Brain microvascular endothelial cell (primary cell): ENCODE results near the gene SEL1L3.

Source experiments
- DNase-seq: peaks from one replicate; pipeline ENCODE4 v3.0.0-alpha.2; 2020
- H3K27ac ChIP-seq: fragments of 250-450 bp; sonication (Bioruptor Pico); 2 replicates; pipeline ENCODE4 v1.5.1; 2020; ENCODE audit warnings: mild to moderate bottlenecking, moderate library complexity
- H3K27me3 ChIP-seq: fragments of 250-450 bp; sonication (Bioruptor Pico); replicated peaks from 2 replicates; pipeline ENCODE4 v1.5.1; 2020; ENCODE audit warnings: mild to moderate bottlenecking
- H3K36me3 ChIP-seq: fragments of 250-450 bp; sonication (Bioruptor Pico); replicated peaks from 2 replicates; pipeline ENCODE4 v1.5.1; 2020; ENCODE audit warnings: mild to moderate bottlenecking
- H3K4me3 ChIP-seq: 2 replicates; pipeline ENCODE4 v1.5.1; 2011; ENCODE audit warnings: low read depth, mild to moderate bottlenecking, control low read depth, low read length, moderate library complexity
- CTCF ChIP-seq: IDR thresholded peaks from 2 replicates; pipeline ENCODE4 v1.5.1; 2011; ENCODE audit warnings: low read depth, mild to moderate bottlenecking, moderate library complexity, low read length, control low read depth, inconsistent platforms; ENCODE audit errors: missing control alignments
- in situ Hi-C: cut with HindIII; loops from 2 replicates; pipeline ENCODE4 v1.10.0; 2017; ENCODE audit warnings: low sequenced_read_pairs, low pct_ligation_motif_present

Gene SEL1L3

GRCh38 chr4:25729564-25729963, 133.2 kb downstream of the SEL1L3 start:
- no peak overlapping the region for H3K27ac ChIP-seq
- TF ChIP-seq CTCF: no peak
- no peaks in the 10 kb centered on the region for H3K27me3 ChIP-seq
- DNase-seq: no peak
- in situ Hi-C loops: no loop called here
- no peak overlapping the region for H3K4me3 ChIP-seq
- no peaks in the 10 kb centered on the region for H3K36me3 ChIP-seq

GRCh38 chr4:25728886-25729285, 133.9 kb downstream of the SEL1L3 start:
- Histone ChIP-seq H3K27me3 (no peaks in the 10 kb centered on the region), H3K36me3 (no peaks in the 10 kb centered on the region), H3K4me3 (no peak overlapping the region), H3K27ac (no peak overlapping the region)
- in situ Hi-C loops: no loop called here
- no peak for DNase-seq
- no peak for TF ChIP-seq CTCF

GRCh38 chr4:25727711-25728493, 134.9 kb downstream of the SEL1L3 start:
- Histone ChIP-seq H3K4me3 (no peak overlapping the region), H3K27me3 (no peaks in the 10 kb centered on the region), H3K27ac (no peak overlapping the region), H3K36me3 (no peaks in the 10 kb centered on the region)
- TF ChIP-seq CTCF: no peak
- no peak for DNase-seq
- in situ Hi-C loops: no loop called here

- H3K36me3 ChIP-seq: no peaks in the 10 kb centered on the region
- in situ Hi-C loops: no loop called here
- no peak overlapping the region for H3K4me3 ChIP-seq
- DNase-seq: no peak
- H3K27me3 ChIP-seq: no peaks in the 10 kb centered on the region
- no peak for TF ChIP-seq CTCF
- no peak overlapping the region for H3K27ac ChIP-seq
These were observed 136.9 kb downstream of the SEL1L3 start for GRCh38 chr4:25725870-25726269.

GRCh38 chr4:25723409-25723808, 139.4 kb downstream of the SEL1L3 start:
- no peak for TF ChIP-seq CTCF
- no peaks in the 10 kb centered on the region for H3K27me3 ChIP-seq
- in situ Hi-C loops: no loop called here
- H3K36me3 ChIP-seq: no peaks in the 10 kb centered on the region
- no peak overlapping the region for H3K4me3 ChIP-seq
- H3K27ac ChIP-seq: no peak overlapping the region
- no peak for DNase-seq

GRCh38 chr4:25722964-25723363, 139.8 kb downstream of the SEL1L3 start:
- no peak for TF ChIP-seq CTCF
- no peak for DNase-seq
- in situ Hi-C loops: no loop called here
- H3K27me3 ChIP-seq: no peaks in the 10 kb centered on the region
- H3K4me3 ChIP-seq: no peak overlapping the region
- no peak overlapping the region for H3K27ac ChIP-seq
- no peaks in the 10 kb centered on the region for H3K36me3 ChIP-seq
